Measurements from ENCODE around the gene TBKBP1.
A peak's percentile ranks its signal among the peaks of the same experiment; 100 is the strongest.
"Not testable (repeated sequence)": the region's sequence is repeated elsewhere in the genome, so short reads cannot be mapped to it uniquely, and the experiment has no call there.

TBKBP1 gene

GRCh38 chr17:47739150-47739549 is 45.2 kb downstream of the TBKBP1 start:
- Histone ChIP-seq H3K9me3 (ENCODE audit: control insufficient read depth, insufficient read depth, low read depth, low read length) (no peaks in the 10 kb centered on the region), H3K4me1 (ENCODE audit: control insufficient read depth, insufficient read depth, low read length) (no peaks in the 10 kb centered on the region), H3K36me3 (ENCODE audit: control insufficient read depth in 2 of 2, insufficient read depth in 1 of 2, low read length in 2 of 2) (no peaks in the 10 kb centered on the region), H3K27ac (ENCODE audit: extremely low read depth, low read depth, low read length) (no peak overlapping the region), H3K4me3 (ENCODE audit: low read depth, low read length) (no peak overlapping the region)
- ChIA-PET CTCF (interaction anchor here (0.7 to 1.1 kb wide), 2 partner anchors 10 to 17 kb away, joined by 3 read pairs; no protein-coding TSS in a partner anchor), POLR2A (no interaction called here)
- TF ChIP-seq ZNF791 (tag by site-specific recombination; IDR thresholded peaks at IDR 0.05) (no peak), ZNF19 (tag by site-specific recombination; IDR thresholded peaks at IDR 0.05; ENCODE audit: low read depth) (no peak), KLF1 (tag by site-specific recombination; IDR thresholded peaks at IDR 0.05) (no peak), MEIS1 (CRISPR knock-in tag; IDR thresholded peaks at IDR 0.05; ENCODE audit: borderline replicate concordance) (no peak), BCL11A (tag by site-specific recombination; IDR thresholded peaks at IDR 0.05; ENCODE audit: low read depth) (no peak), ZNF670 (tag by site-specific recombination; IDR thresholded peaks at IDR 0.05; ENCODE audit: low read depth) (no peak), REST (tag by site-specific recombination; IDR thresholded peaks at IDR 0.05) (no peak), ZNF692 (tag by site-specific recombination; IDR thresholded peaks at IDR 0.05) (no peak), KLF16 (tag by site-specific recombination; IDR thresholded peaks at IDR 0.05) (no peak), ZNF146 (tag by site-specific recombination; IDR thresholded peaks at IDR 0.05) (no peak), YY1 (tag by site-specific recombination; IDR thresholded peaks at IDR 0.05) (no peak)

- not testable (repeated sequence) for H3K9me3 ChIP-seq (ENCODE audit: control insufficient read depth, insufficient read depth, low read depth, low read length)
Measured at GRCh38 chr17:47739945-47740344, 46.0 kb downstream of the TBKBP1 start.

GRCh38 chr17:47741109-47741792 is 47.3 kb downstream of the TBKBP1 start:
- POLR2A ChIA-PET: interaction anchor here (1.4 kb wide), 1 partner anchor 37 kb away, joined by 3 read pairs; no protein-coding TSS in a partner anchor
- no peaks in the 10 kb centered on the region for H3K9me3 ChIP-seq (ENCODE audit: control insufficient read depth, insufficient read depth, low read depth, low read length)
- no peak overlapping the region for H3K27ac ChIP-seq (ENCODE audit: extremely low read depth, low read depth, low read length)
- TF ChIP-seq ZFP41 (tag by site-specific recombination; IDR thresholded peaks at IDR 0.05; ENCODE audit: borderline replicate concordance) (no peak), ZNF600 (tag by site-specific recombination; IDR thresholded peaks at IDR 0.05) (peak; percentile 78), ZNF10 (tag by site-specific recombination; IDR thresholded peaks at IDR 0.05) (0 out of 2 replicates have a peak, but pooled peaks have one; percentile 21), ZNF837 (tag by site-specific recombination; IDR thresholded peaks at IDR 0.05) (no peak), ZBTB6 (tag by site-specific recombination; IDR thresholded peaks at IDR 0.05) (no peak)
- CTCF ChIA-PET: interaction anchor here (0.5 to 5.7 kb wide), 14 partner anchors 8 to 1021 kb away, joined by 3 to 58 read pairs (median 4); partner anchors contain the start of gene TBX21
- H3K4me3 ChIP-seq (ENCODE audit: low read depth, low read length): no peak overlapping the region
- no peaks in the 10 kb centered on the region for H3K36me3 ChIP-seq (ENCODE audit: control insufficient read depth in 2 of 2, insufficient read depth in 1 of 2, low read length in 2 of 2)
- no peaks in the 10 kb centered on the region for H3K4me1 ChIP-seq (ENCODE audit: control insufficient read depth, insufficient read depth, low read length)

More at GRCh38 chr17:47739945-47740344, 46.0 kb downstream of the TBKBP1 start:
- H3K27ac ChIP-seq (ENCODE audit: extremely low read depth, low read depth, low read length); H3K4me3 ChIP-seq (ENCODE audit: low read depth, low read length); H3K36me3 ChIP-seq (ENCODE audit: control insufficient read depth in 2 of 2, insufficient read depth in 1 of 2, low read length in 2 of 2); H3K4me1 ChIP-seq (ENCODE audit: control insufficient read depth, insufficient read depth, low read length); POLR2A ChIA-PET: not testable (repeated sequence)
- CTCF ChIA-PET: interaction anchor here (0.5 to 5.7 kb wide), 7 partner anchors 9 to 123 kb away, joined by 3 to 58 read pairs (median 4); no protein-coding TSS in a partner anchor
- TF ChIP-seq ZNF121 (tag by site-specific recombination; IDR thresholded peaks at IDR 0.05): peak; percentile 21; the same call in 1 of the 2 replicates
